ENCODE measurements around the gene MYOG. TPM values are rescaled to one million over a fixed set of nuclear protein-coding genes. Genes with fewer than 3 reads are reported as not detected.

Gene MYOG
- total RNA-seq, 1 donor from 2014 or later: not detected

Other genes starting within 250 kb of the MYOG start
- 3.3 and 7.1 TPM in 2 replicates for gene RABIF, start 196.9 kb downstream of the MYOG start, total RNA-seq
- 31.8 and 40.6 TPM in 2 replicates for gene KLHL12, start 158.8 kb downstream of the MYOG start, total RNA-seq
- 97.1 and 107 TPM in 2 replicates for gene ADIPOR1, start 127.7 kb downstream of the MYOG start, total RNA-seq
- 35.4 and 47.2 TPM in 2 replicates for gene CYB5R1, start 118.8 kb downstream of the MYOG start, total RNA-seq
- 77.8 and 136 TPM in 2 replicates for gene TMEM183A, start 78.6 kb downstream of the MYOG start, total RNA-seq
- 1.6 and 12.4 TPM in 2 replicates for gene PPFIA4, start 59.5 kb downstream of the MYOG start, total RNA-seq
- gene ADORA1, start 41.7 kb upstream of the MYOG start, total RNA-seq: 4.2 and 54.7 TPM in 2 replicates
- not detected in 2 replicates for gene MYBPH, start 89.8 kb upstream of the MYOG start, total RNA-seq
- 0.10 and 0.69 TPM in 2 replicates for gene CHI3L1, start 100.7 kb upstream of the MYOG start, total RNA-seq
- gene CHIT1, start 143.7 kb upstream of the MYOG start, total RNA-seq: under 0.01 TPM in 1 of 2 replicates, not detected in the other
- 12.7 and 54.3 TPM in 2 replicates for gene BTG2, start 219.5 kb upstream of the MYOG start, total RNA-seq